GM12892 (cell line): ENCODE results near the gene CPT1B.
A peak's percentile ranks its signal among the peaks of the same experiment; 100 is the strongest.
"Not testable (repeated sequence)": the region's sequence is repeated elsewhere in the genome, so short reads cannot be mapped to it uniquely, and the experiment has no call there.

ENCODE experiments used
- DNase-seq: peaks from one replicate; pipeline ENCODE4 v3.0.0; 2011; ENCODE audit not compliant: insufficient read length
- FAIRE-seq: peaks from 2 replicates; lab custom pipeline; 2011; peaks lifted over from hg19 to GRCh38; lab: Jason Lieb, UNC
- POLR2A ChIP-seq: IDR thresholded peaks from 2 replicates; pipeline ENCODE4 v1.6.1; 2011; ENCODE audit warnings: low read depth, low read length, control low read depth
- POLR2AphosphoS5 ChIP-seq: IDR thresholded peaks from 2 replicates; pipeline ENCODE4 v1.6.1; 2011; ENCODE audit warnings: low read depth, low read length, control low read depth
- TAF1 ChIP-seq: IDR thresholded peaks from 2 replicates; pipeline ENCODE4 v1.6.1; 2011; ENCODE audit warnings: low read depth, mild to moderate bottlenecking, control low read depth, low read length, borderline replicate concordance

CPT1B gene

DNA sequence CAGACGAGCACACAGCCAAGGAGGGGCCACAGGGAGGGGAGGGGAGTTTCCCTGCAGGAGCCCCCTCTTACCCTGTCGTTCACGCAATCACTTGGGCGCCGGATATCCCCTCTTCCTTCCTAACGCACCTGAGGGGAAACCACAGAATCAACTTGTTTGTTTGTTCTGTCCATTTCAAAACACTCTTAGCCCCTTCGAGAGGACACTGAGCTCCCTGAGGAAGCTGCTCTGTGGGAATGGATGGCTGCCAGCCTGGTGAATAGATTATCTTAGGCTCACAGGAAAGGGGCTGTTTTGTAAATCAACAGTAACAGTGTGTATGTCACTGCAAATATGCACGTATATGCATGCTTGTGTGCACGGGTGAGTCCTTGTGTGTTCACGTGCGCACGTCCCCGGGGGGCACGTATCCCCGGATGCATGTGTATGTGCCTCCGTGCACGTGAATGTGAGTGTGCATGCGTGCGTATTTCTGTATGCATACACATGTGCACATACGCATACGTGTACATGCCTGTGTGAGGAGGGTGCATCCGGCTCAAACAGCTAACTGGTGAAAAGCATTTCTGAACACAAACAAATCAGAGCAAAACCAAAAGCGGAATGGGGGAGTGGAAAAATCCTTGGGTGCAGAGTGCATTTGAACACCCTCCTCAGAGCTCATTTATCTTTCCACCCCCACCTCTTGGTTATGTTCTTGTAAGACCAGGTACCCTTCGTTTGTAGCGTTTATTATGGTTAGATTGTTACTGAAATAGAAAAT is 42.5 kb upstream of the CPT1B start:
- peak; percentile 54 for DNase-seq
- peak; percentile 96 for FAIRE-seq
- 0 out of 2 replicates have a peak, but pooled peaks have one; percentile 40 for TF ChIP-seq POLR2AphosphoS5
- TF ChIP-seq TAF1 = no peak
- TF ChIP-seq POLR2A = no peak

DNA sequence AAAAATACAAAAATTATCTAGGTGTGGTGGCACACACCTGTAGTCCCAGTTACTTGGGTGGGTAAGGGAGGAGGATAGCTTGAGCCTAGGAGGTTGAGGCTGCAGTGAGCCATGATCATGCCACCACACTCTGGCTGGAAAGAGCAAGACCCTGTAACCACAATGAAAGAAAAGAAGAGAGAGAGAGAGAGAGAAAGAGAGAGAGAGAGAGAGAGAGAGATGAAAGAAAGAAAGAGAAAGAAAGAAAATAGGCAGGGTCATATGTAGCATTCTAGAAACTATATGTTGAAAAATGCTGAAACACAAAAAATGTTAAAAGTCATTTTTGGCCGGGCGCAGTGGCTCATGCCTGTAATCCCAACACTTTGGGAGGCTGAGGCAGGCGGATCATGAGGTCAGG is 36.1 kb upstream of the CPT1B start:
- DNase-seq, FAIRE-seq: not testable (repeated sequence)

DNA sequence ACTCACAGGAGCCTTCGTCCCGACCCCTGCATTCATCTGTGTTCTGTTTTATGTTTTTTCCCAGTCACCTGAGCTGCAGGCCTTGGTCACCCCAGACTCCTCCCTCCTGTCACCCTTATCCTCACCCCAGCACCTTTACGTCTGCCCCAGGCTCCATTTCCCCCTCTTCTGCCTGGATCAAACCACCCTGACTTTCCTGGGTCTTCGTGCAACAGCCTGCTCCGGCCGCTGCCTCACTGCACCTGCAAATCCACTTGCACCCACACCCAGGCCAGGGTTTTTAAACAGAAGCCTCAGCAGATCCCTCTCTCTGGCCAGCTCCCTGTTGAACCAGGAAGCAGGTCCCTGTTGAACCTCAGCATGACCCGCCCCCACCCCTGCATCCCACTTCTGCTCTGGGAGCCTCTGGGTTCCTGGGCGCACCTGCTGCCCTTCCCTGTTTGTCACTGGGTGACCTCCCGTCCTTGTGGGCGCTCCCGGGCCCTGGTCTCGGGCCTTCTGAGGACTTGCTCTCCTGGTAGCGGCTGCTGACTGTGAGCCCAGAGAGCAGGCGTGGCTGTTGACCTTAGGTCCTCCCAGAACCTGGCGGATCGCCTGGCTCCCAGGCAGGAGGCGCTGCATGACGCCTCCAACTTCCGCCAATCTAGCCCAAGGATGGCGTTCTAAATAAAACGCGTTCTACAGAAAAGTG is 35.2 kb upstream of the CPT1B start:
- FAIRE-seq (no peak), DNase-seq (no peak)
- TF ChIP-seq POLR2AphosphoS5 (no peak), POLR2A (no peak), TAF1 (no peak)

DNA sequence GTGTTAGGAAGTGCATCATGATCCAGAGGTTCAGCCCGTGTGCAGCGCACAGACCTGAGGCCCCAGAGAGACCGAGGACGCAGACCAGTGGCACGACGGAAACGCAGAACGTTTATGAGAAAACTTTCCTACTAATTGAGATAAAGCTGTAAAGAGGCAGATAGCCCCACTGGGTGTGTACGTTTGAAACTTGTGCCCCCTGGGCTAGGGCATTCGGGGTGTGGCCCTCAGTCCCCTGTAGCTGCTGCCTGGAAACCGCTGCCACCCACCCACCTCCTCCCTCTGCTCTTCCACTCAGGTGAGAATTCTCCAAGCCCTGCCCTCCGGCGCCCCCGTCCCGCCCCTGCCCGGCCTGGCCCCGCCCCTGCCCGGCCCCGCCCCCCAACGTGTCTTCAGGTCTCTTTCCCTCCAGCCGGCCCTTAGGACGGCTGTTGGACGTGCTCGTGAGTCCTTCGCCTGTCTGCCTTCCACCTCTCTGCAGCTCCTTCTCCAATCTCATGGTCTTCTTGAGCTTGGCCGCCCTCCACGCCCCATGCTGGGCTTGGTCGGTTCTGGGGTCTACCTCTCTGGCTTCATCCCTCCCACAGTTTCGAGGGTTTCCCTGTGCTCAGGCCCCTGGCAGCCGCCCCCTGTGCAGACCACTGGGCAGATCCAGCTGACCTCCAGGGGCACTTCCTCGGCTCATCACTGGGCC is 34.4 kb upstream of the CPT1B start:
- no peak for TF ChIP-seq TAF1
- TF ChIP-seq POLR2A = no peak
- no peak for TF ChIP-seq POLR2AphosphoS5
- DNase-seq (peak; percentile 61), FAIRE-seq (peak; percentile 64)

DNA sequence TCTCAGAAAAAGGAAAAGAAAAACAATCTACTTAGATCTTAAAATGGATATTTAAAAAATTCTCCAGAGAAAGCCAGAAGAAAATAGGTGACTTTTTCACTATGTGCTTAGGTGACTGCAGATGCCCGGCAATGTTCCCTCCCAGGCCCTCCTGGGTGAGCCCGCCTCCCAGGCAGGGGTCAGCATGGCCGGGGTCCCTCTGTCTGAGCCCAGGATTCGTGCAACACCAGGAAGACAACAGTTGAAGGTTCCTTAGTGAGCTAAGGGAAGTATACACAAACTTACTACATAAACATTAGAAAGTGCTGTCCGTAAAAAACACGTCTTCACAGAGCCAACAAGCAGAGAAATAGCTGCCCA is 33.9 kb upstream of the CPT1B start:
- TF ChIP-seq TAF1 (no peak), POLR2AphosphoS5 (no peak), POLR2A (no peak)
- no peak for FAIRE-seq
- no peak for DNase-seq

DNA sequence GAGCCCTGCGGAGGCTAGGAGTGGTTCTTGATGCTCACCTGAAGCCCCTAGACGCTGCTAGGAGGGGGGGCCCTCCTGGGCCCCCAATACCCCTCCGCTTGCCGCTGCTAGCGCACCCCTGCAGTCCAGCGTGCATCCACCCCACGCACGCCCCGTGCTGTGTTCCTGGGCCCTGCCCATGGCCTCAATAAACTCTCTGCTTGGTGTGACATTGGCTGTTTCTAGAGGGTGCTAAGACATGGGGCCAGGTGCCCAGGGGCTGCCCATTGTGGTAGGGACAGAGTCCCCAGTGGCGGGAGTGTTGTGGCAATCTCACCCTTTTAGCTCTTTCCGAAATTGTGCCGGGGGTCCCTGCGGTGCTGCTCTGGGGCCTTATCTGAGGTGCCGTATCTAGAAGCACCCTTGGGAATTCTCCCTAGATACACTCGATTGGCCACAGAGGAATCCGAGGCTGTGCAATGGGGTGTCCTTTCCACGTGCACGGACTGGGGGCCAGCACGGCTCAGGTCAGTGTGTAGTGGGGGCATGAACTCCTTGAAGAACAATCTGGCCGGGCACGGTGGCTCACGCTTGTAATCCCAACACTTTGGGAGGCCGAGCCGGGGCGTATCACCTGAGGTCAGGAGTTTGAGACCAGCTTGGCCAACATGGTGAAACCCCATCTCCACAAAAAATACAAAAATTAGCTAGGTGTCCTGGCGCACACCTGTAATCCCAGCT is 33.3 kb upstream of the CPT1B start:
- no peak for TF ChIP-seq POLR2AphosphoS5
- FAIRE-seq = no peak
- DNase-seq = no peak

DNA sequence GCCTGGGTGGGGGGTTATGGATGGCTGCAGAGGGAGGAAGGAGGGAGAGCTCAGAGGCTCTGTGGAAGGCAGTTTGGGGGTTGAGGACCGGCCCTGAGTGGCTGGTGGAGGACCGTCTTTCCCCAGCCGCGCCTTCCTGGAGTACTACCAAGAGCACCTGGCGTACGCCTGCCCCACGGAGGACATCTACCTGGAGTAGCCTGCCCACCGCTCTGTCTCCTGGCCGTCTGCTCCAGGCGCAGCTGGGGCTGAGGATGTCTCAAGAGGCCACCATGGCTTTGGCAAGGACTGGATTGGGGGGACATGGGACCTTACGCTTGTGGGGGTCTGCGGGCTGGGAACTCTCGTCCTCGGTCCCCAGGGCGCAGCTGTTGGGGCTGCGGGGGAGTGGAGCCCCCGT is 32.4 kb upstream of the CPT1B start:
- FAIRE-seq (no peak), DNase-seq (no peak)
- TF ChIP-seq TAF1 = no peak
- no peak for TF ChIP-seq POLR2A
- TF ChIP-seq POLR2AphosphoS5 = no peak

DNA sequence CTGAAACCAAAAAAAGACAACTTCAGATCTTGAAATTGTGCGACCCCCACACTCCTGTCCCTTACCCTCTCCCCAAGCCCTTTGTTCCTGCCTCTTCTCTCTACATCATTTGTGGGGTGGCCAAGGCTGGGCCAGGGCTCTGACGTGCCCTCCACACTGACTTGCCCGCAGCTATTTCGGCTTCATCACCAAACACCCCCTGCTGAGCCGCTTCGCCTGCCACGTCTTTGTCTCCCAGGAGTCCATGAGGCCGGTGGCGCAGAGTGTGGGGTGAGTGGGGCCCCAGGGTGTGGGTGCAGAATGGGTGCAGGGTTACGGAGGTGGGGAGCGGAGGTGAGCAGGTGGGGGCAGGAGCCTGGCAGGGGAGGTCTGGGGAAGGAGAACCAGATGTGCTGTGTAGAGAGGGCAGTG is 31.8 kb upstream of the CPT1B start:
- DNase-seq (no peak), FAIRE-seq (no peak)
- TF ChIP-seq POLR2A = no peak
- TF ChIP-seq TAF1 = no peak
- TF ChIP-seq POLR2AphosphoS5 = no peak

DNA sequence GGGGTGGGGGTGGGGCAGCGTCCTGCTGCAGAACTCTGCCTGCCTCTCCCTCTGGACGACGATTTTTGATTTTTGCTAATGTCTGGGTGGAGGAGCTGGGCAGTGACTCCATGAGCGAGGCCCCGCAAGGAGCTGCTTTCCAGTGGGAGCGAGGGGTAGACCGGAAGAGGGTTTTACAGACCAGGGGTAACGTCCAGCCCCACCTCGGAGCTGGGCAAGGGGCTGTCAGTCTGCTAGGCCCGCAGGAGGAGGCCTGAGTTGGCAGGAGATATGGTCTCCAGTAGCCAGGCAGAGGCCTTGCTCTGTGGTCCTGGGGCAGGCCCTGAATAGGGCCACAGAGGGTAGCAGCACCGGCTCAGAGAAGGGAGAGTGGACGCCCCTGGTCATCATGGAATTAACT is 31.4 kb upstream of the CPT1B start:
- TF ChIP-seq TAF1 = no peak
- no peak for TF ChIP-seq POLR2AphosphoS5
- TF ChIP-seq POLR2A = no peak
- DNase-seq (no peak), FAIRE-seq (no peak)

DNA sequence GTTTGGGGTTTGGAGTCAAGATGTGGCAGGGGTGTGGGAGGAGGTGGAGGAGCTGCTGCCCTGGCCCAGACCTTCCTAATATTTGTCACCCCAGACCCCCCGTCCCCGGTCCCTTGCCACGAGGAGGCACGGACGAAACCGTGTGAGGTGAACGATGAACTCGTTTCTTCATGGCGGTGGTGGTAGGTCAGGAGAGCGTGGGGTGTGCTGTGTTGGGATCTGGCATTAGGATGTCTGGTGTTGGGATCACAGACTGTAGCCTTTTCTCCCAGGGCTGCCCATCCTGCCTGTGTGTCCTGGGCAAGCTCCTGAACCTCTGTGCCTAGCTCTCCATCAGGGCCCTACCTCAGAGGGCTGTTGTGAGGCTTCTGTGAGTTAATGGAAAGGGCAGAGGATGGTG is 30.8 kb upstream of the CPT1B start:
- DNase-seq (no peak), FAIRE-seq (no peak)
- TF ChIP-seq POLR2AphosphoS5 (no peak), POLR2A (no peak), TAF1 (no peak)

DNA sequence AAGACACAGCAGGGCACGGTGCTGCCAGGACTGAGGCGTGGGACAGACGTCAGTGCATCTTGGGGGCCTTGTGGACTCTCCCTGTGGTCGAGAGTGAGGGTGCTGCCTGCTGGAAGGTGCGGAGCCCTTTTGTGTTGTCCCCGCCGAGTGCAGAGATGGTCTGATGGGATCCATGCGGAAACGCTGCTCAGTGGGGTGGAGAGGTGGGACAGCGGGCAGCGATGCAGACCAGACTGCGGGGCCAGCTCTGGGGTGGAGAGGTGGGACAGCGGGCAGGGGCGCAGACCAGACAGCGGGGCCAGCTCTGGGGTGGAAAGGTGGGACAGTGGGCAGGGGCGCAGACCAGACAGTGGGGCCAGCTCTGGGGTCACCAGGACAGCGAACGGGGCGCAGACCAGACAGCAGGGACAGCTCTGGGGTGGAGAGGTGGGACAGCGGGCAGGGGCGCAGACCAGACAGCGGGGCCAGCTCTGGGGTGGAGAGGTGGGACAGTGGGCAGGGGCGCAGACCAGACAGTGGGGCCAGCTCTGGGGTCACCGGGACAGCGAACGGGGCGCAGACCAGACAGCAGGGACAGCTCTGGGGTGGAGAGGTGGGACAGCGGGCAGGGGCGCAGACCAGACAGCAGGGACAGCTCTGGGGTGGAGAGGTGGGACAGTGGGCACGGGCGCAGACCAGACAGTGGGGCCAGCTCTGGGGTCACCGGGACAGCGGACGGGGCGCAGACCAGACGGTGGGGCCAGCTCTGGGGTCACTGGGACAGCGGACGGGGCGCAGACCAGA is 30.0 kb upstream of the CPT1B start:
- DNase-seq, FAIRE-seq: not testable (repeated sequence)
